ENCODE data around the gene TRIM54. TPM values are rescaled to one million over a fixed set of nuclear protein-coding genes. Genes with fewer than 3 reads are reported as not detected.

The TRIM54 gene
- polyA plus RNA-seq, 1 donor from 2014 or later, result not detected

GRCh38 chr2:27288610-27289009, 6.4 kb downstream of the TRIM54 start:
- Histone ChIP-seq H3F3A (ENCODE audit: insufficient read depth, low read length, poor library complexity, severe bottlenecking) (no peaks in the 10 kb centered on the region), H3K9me2 (ENCODE audit: insufficient read depth, low read length) (no peaks in the 10 kb centered on the region), H3K4me3 (ENCODE audit: low read length) (no peak overlapping the region), H3K27me3 (ENCODE audit: insufficient read depth, low read depth, low read length) (peaks cover 5% of the 10 kb centered on the region), H3K9ac (ENCODE audit: low read length) (no peak overlapping the region), H3K79me2 (replicated peaks; ENCODE audit: insufficient read depth, low read length) (no peaks in the 10 kb centered on the region), H2AFZ (ENCODE audit: low read depth, low read length) (no peak overlapping the region), H4K20me1 (ENCODE audit: insufficient read depth) (no peaks in the 10 kb centered on the region), H3K9me3 (ENCODE audit: low read length) (no peaks in the 10 kb centered on the region), H3K27ac (ENCODE audit: low read length) (no peak overlapping the region), H3K4me2 (ENCODE audit: low read length) (peak overlapping the region; percentile 0), H3K36me3 (ENCODE audit: insufficient read depth, low read length) (no peaks in the 10 kb centered on the region)
- TF ChIP-seq CTCF (IDR thresholded peaks at IDR 0.05; ENCODE audit: poor library complexity, severe bottlenecking) (no peak), REST (IDR thresholded peaks at IDR 0.05; ENCODE audit: borderline replicate concordance) (no peak), RAD21 (conservative IDR thresholded peaks at IDR 0.05) (no peak), SMC3 (conservative IDR thresholded peaks at IDR 0.05; ENCODE audit: poor library complexity) (no peak)

GRCh38 chr2:27290549-27290948, 8.3 kb downstream of the TRIM54 start:
- Histone ChIP-seq H3K79me2 (replicated peaks; ENCODE audit: insufficient read depth, low read length) (no peaks in the 10 kb centered on the region), H3K9ac (ENCODE audit: low read length) (no peak overlapping the region), H4K20me1 (ENCODE audit: insufficient read depth) (no peaks in the 10 kb centered on the region), H3K4me2 (ENCODE audit: low read length) (no peak overlapping the region), H3K27me3 (ENCODE audit: insufficient read depth, low read depth, low read length) (peaks cover 5% of the 10 kb centered on the region), H3K9me2 (ENCODE audit: insufficient read depth, low read length) (no peaks in the 10 kb centered on the region), H2AFZ (ENCODE audit: low read depth, low read length) (no peak overlapping the region), H3F3A (ENCODE audit: insufficient read depth, low read length, poor library complexity, severe bottlenecking) (no peaks in the 10 kb centered on the region), H3K4me3 (ENCODE audit: low read length) (no peak overlapping the region), H3K27ac (ENCODE audit: low read length) (no peak overlapping the region), H3K9me3 (ENCODE audit: low read length) (no peaks in the 10 kb centered on the region), H3K36me3 (ENCODE audit: insufficient read depth, low read length) (no peaks in the 10 kb centered on the region)
- no peak for TF ChIP-seq SMC3 (conservative IDR thresholded peaks at IDR 0.05; ENCODE audit: poor library complexity)
- no peak for TF ChIP-seq MXI1 (conservative IDR thresholded peaks at IDR 0.05; ENCODE audit: poor library complexity, severe bottlenecking)
- TF ChIP-seq RAD21 (conservative IDR thresholded peaks at IDR 0.05), result no peak
- TF ChIP-seq REST (IDR thresholded peaks at IDR 0.05; ENCODE audit: borderline replicate concordance), result no peak
- no peak for TF ChIP-seq POLR2AphosphoS5 (IDR thresholded peaks at IDR 0.05)
- no peak for TF ChIP-seq EP300 (conservative IDR thresholded peaks at IDR 0.05; ENCODE audit: poor library complexity, severe bottlenecking)
- TF ChIP-seq CTCF (IDR thresholded peaks at IDR 0.05; ENCODE audit: poor library complexity, severe bottlenecking), result no peak
- TF ChIP-seq EZH2 (IDR thresholded peaks at IDR 0.05; ENCODE audit: borderline replicate concordance, insufficient read depth, low read length, poor library complexity, severe bottlenecking), result no peak
- TF ChIP-seq TAF1 (IDR thresholded peaks at IDR 0.05; ENCODE audit: low read depth), result no peak

All from neural cell (in vitro differentiated cells).